ENCODE data around the gene CENPF.

DNA sequence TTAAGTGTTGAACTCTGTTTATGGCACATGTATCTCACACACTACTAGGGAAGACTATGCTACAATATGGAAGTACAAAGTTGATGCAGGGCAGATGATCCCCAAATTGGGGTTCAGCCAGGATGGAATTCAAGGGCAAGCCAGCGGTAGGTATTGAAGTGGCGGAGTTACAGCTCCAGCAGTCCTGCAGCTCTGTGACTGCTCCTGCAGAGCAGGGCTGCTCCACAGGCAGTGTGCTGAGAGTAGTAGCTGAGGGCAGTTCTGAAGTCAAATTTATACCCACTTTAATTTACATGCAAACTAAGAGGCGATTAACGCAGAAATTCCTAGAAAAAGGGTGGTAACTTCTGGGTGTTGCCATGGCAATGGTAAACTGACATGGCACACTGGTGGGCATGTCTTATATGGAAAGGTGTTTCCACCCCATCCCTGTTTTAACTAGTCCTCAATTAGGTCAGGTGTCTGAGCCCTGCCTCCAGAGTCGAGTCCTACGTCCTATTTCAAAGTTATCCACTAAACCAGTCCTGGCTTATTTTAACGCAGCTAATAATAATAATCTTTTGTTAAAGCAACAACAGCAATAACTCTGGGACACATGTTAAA lies 20.6 kb upstream of the CENPF start:
- TF ChIP-seq, protein P1, sequence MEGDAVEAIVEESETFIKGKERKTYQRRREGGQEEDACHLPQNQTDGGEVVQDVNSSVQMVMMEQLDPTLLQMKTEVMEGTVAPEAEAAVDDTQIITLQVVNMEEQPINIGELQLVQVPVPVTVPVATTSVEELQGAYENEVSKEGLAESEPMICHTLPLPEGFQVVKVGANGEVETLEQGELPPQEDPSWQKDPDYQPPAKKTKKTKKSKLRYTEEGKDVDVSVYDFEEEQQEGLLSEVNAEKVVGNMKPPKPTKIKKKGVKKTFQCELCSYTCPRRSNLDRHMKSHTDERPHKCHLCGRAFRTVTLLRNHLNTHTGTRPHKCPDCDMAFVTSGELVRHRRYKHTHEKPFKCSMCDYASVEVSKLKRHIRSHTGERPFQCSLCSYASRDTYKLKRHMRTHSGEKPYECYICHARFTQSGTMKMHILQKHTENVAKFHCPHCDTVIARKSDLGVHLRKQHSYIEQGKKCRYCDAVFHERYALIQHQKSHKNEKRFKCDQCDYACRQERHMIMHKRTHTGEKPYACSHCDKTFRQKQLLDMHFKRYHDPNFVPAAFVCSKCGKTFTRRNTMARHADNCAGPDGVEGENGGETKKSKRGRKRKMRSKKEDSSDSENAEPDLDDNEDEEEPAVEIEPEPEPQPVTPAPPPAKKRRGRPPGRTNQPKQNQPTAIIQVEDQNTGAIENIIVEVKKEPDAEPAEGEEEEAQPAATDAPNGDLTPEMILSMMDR (IDR thresholded peaks at IDR 0.05; ENCODE audit: low read depth, low read length), result no peak
- TF ChIP-seq EZH2phosphoT487 (IDR thresholded peaks at IDR 0.05; ENCODE audit: low read depth), result no peak
